ENCODE data around the gene REM2.

Gene REM2

GRCh38 chr14:22839159-22839779 is 43.8 kb upstream of the REM2 start:
- no peak overlapping the region for H3K4me3 ChIP-seq (ENCODE audit: low read depth, low read length)
- no peak for TF ChIP-seq CTCF (IDR thresholded peaks at IDR 0.05; ENCODE audit: borderline replicate concordance, insufficient read depth, low read depth, low read length)

- no peak overlapping the region for H3K4me3 ChIP-seq (ENCODE audit: low read depth, low read length)
- TF ChIP-seq CTCF (IDR thresholded peaks at IDR 0.05; ENCODE audit: borderline replicate concordance, insufficient read depth, low read depth, low read length): no peak
Measured at GRCh38 chr14:22841311-22841710, 41.7 kb upstream of the REM2 start.

GRCh38 chr14:22841769-22842168 is 41.3 kb upstream of the REM2 start:
- no peak for TF ChIP-seq CTCF (IDR thresholded peaks at IDR 0.05; ENCODE audit: borderline replicate concordance, insufficient read depth, low read depth, low read length)
- no peak overlapping the region for H3K4me3 ChIP-seq (ENCODE audit: low read depth, low read length)

- H3K4me3 ChIP-seq (ENCODE audit: low read depth, low read length): no peak overlapping the region
- TF ChIP-seq CTCF (IDR thresholded peaks at IDR 0.05; ENCODE audit: borderline replicate concordance, insufficient read depth, low read depth, low read length): no peak
Measured at GRCh38 chr14:22842211-22843122, 40.6 kb upstream of the REM2 start.

GRCh38 chr14:22843123-22843925 is 39.7 kb upstream of the REM2 start:
- no peak for TF ChIP-seq CTCF (IDR thresholded peaks at IDR 0.05; ENCODE audit: borderline replicate concordance, insufficient read depth, low read depth, low read length)
- H3K4me3 ChIP-seq (ENCODE audit: low read depth, low read length): no peak overlapping the region

- TF ChIP-seq CTCF (IDR thresholded peaks at IDR 0.05; ENCODE audit: borderline replicate concordance, insufficient read depth, low read depth, low read length): no peak
Measured at GRCh38 chr14:22844221-22845102, 38.6 kb upstream of the REM2 start.

More at GRCh38 chr14:22844221-22845102, 38.6 kb upstream of the REM2 start:
- H3K4me3 ChIP-seq (ENCODE audit: low read depth, low read length): no peak overlapping the region
